GM19238 (cell line): ENCODE measurements around the gene PKP1.

Source experiments
- DNase-seq: peaks from one replicate; pipeline ENCODE4 v3.0.0; 2011; ENCODE audit warnings: low spot score; ENCODE audit not compliant: insufficient read length

The PKP1 gene

GRCh38 chr1:201260648-201261311 is 22.5 kb upstream of the PKP1 start:
- no peak for DNase-seq

- no peak for DNase-seq
These were observed 21.3 kb upstream of the PKP1 start for GRCh38 chr1:201261771-201262547.

DNA sequence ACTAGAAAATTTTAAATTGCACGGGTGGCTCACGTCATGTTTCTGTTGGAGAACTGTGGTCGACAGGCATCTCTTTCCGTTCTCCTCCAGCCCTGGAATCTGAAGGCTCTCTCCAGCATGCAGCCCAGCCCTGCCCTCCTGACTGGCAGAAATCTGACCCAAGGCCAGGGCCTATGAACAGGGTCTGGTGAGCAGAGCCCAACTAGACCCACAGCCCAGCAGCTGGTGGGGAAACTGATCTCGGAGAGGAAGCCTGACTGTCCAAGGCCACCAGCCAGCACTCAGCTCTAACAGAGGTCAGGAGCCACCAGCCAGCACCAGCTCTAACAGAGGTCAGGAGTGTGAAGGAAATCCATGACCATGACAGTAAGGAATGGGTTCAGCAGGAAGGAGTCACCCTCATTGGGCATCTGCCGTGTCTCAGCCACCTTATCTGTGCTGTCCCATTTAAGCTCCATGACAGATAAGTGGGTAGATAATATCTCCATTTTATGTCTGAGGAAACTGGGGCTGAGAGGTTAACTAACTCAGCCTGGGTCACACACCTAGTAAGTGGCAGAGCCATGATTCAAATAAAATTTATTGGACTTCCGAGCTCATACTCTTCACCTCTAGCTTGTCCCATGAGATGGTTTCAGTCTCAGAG is 20.2 kb upstream of the PKP1 start:
- no peak for DNase-seq

DNA sequence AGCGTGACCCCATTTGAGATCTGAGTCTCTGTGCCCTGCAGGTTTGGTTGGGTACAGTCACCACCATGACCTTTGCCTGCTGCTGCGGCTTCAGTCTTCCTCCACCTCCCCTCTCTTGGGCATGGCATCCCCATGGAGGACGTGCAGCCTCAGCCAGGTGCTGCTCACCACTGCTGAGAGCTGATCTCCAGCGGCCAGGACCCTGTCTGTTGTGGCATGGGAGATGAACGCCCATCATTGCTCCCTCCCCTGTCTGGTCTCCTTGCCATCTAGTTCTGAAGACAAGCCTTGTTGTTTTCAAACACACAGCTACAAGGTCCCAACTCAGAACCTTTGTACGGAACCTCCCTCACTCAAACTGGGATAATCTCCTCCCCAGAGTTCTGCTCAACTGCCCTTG is 19.2 kb upstream of the PKP1 start:
- no peak for DNase-seq

DNA sequence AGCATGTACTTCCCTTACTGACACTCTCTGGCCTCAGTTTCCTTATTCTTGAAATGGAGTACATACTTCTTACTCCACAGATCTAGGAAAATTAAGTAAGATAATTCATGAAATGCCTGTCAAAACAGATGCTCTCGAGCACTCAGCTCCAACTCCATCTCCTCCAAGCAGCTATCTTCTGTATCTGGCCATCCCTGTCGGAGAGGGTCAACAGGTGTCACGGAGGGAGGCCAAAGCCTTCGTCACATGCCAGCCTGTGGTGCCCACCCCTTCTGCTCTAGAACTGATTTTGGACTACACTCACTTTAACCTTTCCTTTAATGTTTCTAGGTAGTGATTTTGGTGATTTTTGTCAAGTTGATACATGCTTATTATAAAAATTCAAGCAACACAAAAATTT is 18.8 kb upstream of the PKP1 start:
- DNase-seq = no peak

GRCh38 chr1:201265756-201266155 is 17.6 kb upstream of the PKP1 start:
- no peak for DNase-seq

DNA sequence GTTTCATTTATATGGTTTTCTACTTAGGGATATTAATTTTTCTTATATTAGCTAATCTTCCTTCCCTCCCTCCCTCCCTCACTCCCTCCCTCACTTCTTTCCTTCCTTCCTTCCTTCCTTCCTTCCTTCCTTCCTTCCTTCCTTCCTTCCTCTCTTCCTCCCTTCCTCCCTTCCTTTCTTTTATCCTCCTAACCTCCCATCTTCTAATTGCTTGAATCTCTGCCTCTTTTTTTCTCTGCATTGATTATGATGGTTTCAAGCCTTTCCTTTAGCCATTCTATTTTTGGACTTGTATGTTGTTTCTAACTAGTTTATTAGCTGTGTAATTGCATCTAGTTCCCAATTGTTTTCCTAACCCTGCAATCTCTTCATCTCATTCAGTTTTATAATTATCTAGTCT is 17.0 kb upstream of the PKP1 start:
- DNase-seq = no peak

DNA sequence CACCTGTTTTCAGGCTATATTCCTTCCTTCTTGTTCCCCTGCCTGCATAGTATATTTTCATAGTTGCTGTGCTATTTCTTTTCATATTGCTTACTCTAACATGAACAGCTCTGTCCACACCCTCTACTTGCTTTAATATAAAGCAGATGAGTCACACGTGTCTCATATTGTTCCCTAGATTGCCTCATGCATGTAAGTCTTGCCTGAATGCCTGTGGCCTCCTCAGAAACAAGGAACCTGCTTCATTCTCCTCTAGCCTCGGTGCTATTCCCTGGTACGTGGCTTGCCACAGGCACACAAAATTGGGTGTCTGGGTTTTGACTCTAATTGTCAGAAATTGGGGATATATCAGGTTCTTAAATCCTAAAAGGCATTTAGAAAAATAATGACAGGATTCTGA is 16.5 kb upstream of the PKP1 start:
- DNase-seq = no peak

DNA sequence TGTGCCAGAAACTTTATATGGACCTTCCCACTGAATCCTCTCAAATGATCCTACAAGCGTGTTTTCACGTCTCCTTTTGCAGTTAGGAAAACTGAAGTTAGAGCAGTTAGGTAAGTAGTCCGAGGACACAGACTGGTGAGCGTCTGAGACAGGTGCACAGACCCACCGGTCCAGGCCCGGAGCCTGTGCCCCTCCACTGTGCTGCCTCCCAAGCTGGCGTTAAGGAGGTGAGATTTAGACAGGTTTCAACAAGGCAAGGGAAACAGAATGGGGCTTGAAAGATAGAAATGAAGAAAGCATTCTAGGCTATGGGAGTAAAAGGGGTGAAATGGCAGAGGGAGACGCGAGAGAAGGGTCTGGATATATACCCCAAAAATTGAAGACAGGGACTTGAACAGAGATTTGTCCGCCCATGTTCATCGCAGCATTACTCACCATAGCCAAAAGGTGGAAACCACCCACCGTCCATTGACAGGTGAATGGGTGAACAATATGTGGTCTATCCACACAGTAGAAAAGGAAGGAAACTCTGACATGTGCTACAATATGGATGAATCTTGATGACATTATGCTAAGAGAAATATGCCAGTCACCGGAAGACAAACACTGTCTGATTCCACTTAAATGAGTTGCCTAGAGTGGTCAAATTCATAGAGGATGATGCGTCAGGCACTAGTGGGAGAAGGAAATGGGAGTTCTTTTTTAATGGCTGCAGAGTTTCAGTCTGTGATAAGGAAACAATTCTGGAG is 15.7 kb upstream of the PKP1 start:
- DNase-seq = no peak

GRCh38 chr1:201268604-201269151 is 14.6 kb upstream of the PKP1 start:
- no peak for DNase-seq

- DNase-seq = no peak
These were observed 14.0 kb upstream of the PKP1 start for GRCh38 chr1:201269281-201269680.

DNA sequence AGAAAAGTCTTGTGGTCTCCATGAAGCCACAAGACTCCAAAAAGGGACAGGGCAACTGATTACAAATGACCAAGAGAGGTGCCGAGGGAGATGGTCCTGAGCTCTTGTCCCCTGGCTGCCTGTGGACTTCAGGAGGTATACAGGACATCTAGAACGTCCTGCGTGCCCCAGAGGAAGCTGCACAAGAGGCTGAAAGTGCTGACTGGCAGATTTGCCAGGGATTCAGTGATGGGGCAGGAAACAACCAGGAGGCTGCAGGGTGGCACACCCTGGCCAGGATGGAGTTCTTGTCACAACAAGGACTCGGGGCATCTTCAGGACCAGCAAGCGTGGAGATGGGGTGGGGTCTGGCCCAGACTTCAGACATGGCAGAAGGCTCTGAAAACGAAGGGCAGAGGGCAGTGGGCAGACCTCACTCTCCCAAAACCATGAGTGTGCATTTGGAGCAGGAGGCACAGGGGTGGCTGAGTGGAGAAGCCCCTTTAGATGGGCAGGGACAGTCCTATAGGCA is 13.4 kb upstream of the PKP1 start:
- no peak for DNase-seq

DNA sequence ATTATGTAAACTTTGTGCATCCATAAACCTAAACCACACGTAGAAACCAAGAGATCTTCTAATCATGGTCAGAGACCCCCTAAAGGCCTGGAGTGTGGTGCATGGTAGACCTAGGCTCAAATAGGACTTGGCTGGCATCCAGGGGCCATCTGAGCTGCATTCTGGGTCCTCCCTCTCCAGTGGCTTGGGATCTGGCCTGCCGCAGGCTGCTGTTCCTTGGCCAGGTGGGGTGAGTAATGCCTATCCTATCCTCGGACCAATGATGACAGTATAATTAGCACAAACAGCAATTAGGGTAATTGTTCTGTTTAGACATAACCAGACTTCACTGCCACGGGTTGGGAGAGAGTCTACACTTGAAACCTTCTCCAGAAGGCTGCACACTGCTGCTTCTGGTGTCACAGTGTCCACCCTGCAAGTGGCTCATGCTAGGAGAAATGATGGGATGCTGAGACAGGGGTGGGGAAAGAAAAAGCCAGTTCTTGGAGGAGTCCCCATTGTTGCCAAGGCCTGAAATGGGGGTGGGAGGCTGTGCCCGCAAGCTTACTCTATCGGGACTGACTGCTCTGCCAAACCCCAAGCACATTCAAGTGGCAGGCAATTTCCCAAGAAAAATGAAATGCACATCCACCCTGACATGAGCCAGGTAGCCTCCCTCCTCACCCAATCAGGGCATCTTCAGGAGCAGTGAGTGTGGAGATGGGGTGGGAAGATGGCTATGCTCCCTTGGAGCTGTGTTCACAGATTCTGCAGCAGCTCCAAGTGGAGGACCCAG is 12.5 kb upstream of the PKP1 start:
- DNase-seq = no peak

DNA sequence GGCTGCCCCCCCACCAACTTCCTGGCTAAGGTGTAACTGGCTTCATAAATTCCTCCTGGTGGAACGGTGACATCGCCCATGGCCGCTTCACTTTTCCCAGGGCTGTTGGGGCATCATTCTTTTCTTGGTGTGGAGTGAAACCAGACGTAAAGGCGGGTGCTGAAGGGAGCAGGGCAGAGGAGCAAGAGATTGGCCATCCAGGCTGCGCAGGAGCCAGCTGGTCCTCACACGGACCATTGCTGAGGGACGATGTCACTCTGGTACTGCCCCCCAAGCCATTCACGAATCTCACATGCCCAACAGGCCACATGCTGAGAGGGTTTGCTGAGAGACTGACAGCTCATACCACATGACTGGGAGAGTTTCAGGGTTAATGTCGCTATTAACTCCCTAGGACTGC is 10.5 kb upstream of the PKP1 start:
- no peak for DNase-seq

DNA sequence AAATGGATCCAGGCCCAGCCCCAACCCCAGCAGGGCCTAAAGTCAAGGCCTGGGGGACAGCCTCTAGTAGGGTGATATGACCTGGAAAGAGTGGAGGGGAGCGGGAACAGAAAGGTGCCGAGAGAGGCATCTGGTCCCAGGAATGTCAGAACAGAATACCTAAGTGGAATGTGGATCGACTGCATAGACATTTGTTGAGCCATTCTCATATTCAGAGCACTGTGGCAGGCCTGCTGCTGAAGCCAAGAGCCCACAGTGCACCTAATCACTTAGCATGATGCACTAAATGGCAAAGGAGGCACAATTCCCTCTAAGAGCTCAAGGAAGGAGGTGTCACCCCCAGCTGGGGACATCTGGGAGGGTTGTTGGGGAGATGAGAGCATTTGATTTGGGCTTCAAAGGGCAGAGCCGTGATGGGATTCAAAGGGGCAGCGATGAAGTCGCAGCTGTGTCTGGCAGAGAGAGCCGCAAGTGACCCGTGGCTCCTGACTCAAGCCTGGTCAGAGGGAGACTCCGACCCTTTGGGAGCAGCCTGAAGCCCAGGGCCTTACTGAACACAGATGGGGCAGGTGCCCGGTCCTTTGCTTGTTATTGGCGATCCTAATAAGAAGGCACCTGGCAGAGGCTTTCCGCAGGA is 8.6 kb upstream of the PKP1 start:
- no peak for DNase-seq

- no peak for DNase-seq
These were observed 8.0 kb upstream of the PKP1 start for GRCh38 chr1:201275253-201275666.

DNA sequence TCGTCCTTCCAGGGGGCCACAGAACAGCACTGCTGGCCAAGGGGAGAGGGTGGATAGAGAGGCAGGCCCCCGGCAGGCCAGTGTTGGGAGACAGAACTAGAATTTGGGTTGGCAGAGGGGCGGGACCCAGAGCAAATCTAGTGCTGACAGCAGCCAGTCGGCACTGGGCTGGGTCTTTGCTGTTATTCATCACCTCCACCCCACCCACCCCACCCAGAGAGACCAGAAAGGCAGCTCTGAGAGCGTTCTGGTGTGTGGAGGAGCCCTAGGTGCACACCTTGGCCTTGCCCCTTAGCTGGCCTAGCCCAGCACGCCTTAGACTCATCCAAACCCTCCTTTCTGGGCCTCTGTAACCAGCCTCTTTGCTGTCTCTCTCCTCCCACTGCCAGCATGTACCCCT is 6.4 kb upstream of the PKP1 start:
- no peak for DNase-seq

- DNase-seq = no peak
These were observed 5.9 kb upstream of the PKP1 start for GRCh38 chr1:201277441-201277840.

DNA sequence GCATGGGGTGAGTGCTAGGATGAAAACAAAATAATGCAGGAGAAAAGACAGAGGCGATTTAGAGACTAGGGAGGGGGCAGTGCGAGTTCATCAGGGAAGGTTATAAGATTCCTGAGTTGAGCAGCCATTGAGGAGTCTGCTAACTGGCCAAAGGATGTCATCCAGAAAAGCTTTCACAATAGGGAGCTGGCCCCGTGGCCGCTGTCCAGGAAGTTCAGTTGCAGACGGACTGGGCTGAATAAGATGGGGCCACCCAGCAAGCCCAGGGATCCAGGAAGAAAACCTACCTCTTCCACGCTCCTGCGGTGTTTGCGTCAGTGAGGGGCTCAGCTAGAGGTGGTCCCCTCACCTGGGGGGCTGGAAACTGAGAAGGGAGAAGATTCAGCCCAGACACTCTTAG is 4.0 kb upstream of the PKP1 start:
- DNase-seq = no peak

DNA sequence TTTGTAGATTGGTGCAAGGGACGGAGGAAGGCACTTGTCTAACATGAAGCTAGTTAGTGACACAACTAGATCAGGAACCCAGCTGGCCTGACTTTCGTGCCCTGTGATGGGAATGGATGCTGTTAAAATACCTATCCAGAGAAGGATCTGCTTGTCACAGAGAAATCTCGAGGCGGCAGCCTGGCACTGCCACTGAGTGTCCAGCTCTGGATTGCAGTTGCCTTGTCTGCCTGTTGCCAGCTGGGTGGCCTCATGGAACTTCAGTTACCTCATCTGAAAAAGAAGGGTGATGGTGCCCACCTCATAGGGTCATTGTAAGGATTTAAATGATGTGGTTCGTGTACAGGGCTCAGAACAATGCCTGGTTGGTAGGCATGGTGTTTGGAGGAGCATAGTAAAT is 2.4 kb upstream of the PKP1 start:
- DNase-seq = no peak
